Motor neuron (in vitro differentiated cells): ENCODE measurements around the gene NANP. TPM values are rescaled to one million over a fixed set of nuclear protein-coding genes. Genes with fewer than 3 reads are reported as not detected.
"Not testable (repeated sequence)": the region's sequence is repeated elsewhere in the genome, so short reads cannot be mapped to it uniquely, and the experiment has no call there.

Experiments used
- ATAC-seq, 8 experiments: fragments of 200-7000 bp; cut with Tn5 transposase; replicated peaks in 6 of 8; 2 replicates each; pipeline ENCODE4 v1.8.0; 2021; ENCODE audit warnings: mild to moderate bottlenecking in 8 of 8, moderate library complexity in 8 of 8
- H3K27ac ChIP-seq, 2 donors: fragments of 250-450 bp; sonication (Bioruptor Pico); 2 replicates each; pipeline ENCODE4 v1.9.0; 2021; ENCODE audit warnings: antibody characterized with exemption in 2 of 2, mild to moderate bottlenecking in 2 of 2, moderate library complexity in 1 of 2
- H3K4me1 ChIP-seq, 2 donors: fragments of 250-450 bp; sonication (Bioruptor Pico); replicated peaks in 1 of 2; 2 replicates each; pipeline ENCODE4 v1.6.1; 2021; ENCODE audit warnings: antibody characterized with exemption in 2 of 2, mild to moderate bottlenecking in 2 of 2, moderate library complexity in 1 of 2
- H3K4me3 ChIP-seq, 5 donors: fragments of 250-450 bp; sonication (Bioruptor Pico); 2 replicates each; pipeline ENCODE4 v1.9.0; 2021; ENCODE audit warnings: antibody characterized with exemption in 5 of 5, mild to moderate bottlenecking in 5 of 5, moderate library complexity in 4 of 5
- WGBS, 10 experiments: fragments of 450-650 bp; shearing (Covaris generic); methylation state at CpG; one replicate each; pipeline ENCODE4 v1.0.0; 2022; 5-methylcytosine and 5-hydroxymethylcytosine counted together
- in situ Hi-C, 9 experiments: fragments of 400-800 bp; cut with MboI; loops; one replicate each; pipeline ENCODE4 v1.15.0; 2021; ENCODE audit warnings: low sequenced_read_pairs in 9 of 9, low pct_unique_long_range_greater_than_20kb in 2 of 9; ENCODE audit not compliant: unreplicated experiment in 9 of 9
- total RNA-seq, 8 experiments: library from RNA; unstranded; fragments of 300-600 nt; gene quantifications; 2 replicates each; pipeline versions ENCODE4 v1.2.3 to v1.2.4, GENCODE V29; 2022

Gene NANP
- total RNA-seq, 8 experiments from 2014 or later, result 4.3 to 12.3 (median 5.7) TPM

GRCh38 chr20:25602191-25602913 lies 21.5 kb downstream of the NANP start:
- 60 to 100% (median 80%) methylated on average over 1 of the region's 39 CpGs; no CpG with 5 or more reads in 4 of the 10 experiments for WGBS, 10 experiments

DNA sequence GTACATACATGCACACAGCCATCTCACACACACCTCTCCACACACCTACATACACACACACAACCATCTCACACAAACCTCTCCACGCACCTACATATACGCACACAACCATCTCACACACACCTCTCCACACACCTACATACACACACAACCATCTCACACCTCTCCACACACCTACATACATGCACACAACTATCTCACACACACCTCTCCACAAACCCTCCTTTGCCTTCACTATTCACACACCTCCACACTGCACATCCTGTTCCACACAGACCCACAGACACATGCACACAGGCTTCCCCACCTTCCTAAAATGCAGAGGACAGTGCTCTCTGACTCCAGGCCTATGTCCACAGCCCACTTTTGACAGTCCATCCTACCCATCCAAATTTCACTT lies 22.2 kb downstream of the NANP start:
- no peak for ATAC-seq
- Histone ChIP-seq H3K4me1 (no peaks in the 10 kb centered on the region), H3K27ac (no peak overlapping the region), H3K4me3 (no peak overlapping the region)
- in situ Hi-C loops, result no loop called here
- WGBS, 10 experiments, result 57 to 94% (median 92%) methylated on average over 2 of the region's 2 CpGs; no CpG with 5 or more reads in 7 of the 10 experiments

More at GRCh38 chr20:25602191-25602913, 21.5 kb downstream of the NANP start:
- H3K27ac ChIP-seq, H3K4me1 ChIP-seq, H3K4me3 ChIP-seq, ATAC-seq, in situ Hi-C loops: not testable (repeated sequence)

DNA sequence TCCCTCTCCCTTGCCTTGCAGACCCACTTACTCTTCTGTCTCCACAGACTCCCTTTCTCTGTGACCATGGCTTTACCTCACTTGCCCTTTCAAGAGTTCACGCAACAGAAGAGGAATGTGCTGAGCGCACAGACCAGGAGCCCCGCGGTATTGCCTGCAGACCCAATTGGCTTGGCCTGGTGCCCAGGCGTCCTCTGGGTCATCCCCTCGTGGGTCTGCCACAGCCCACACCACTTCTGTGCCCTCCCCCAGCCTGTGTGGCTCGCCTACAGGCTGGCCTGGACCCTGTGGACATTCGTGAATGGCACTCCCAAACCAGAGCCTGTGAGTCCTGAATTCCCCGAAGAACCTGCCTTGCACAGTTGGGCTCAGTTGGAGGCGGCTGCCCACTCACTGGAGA lies 23.2 kb downstream of the NANP start:
- in situ Hi-C loops, result no loop called here
- Histone ChIP-seq H3K4me3 (no peak overlapping the region), H3K27ac (no peak overlapping the region), H3K4me1 (no peaks in the 10 kb centered on the region)
- no peak for ATAC-seq
- WGBS, 10 experiments, result 40 to 100% (median 69%) methylated on average over 1 to 10 of the region's 10 CpGs; no CpG with 5 or more reads in 1 of the 10 experiments

GRCh38 chr20:25592135-25592852 lies 31.5 kb downstream of the NANP start:
- H3K4me3 ChIP-seq, result no peak overlapping the region
- in situ Hi-C loops, result loop anchor here in 1 of 9 experiments (25.0 kb wide), 1 partner anchor 270 kb away; no protein-coding TSS in a partner anchor
- peak in 3 of 8 experiments; percentile 26 to 75 (median 49) for ATAC-seq

GRCh38 chr20:25590778-25591177 lies 33.0 kb downstream of the NANP start:
- H3K27ac ChIP-seq, H3K4me3 ChIP-seq, H3K4me1 ChIP-seq: not testable (repeated sequence)
- peak in 3 of 8 experiments; percentile 36 to 77 (median 51) for ATAC-seq
- 70 to 100% (median 86%) methylated on average over 2 to 3 of the region's 4 CpGs; no CpG with 5 or more reads in 4 of the 10 experiments for WGBS, 10 experiments
- in situ Hi-C loops, result loop anchor here in 1 of 9 experiments (25.0 kb wide), 1 partner anchor 272 kb away; no protein-coding TSS in a partner anchor

More at GRCh38 chr20:25592135-25592852, 31.5 kb downstream of the NANP start:
- Histone ChIP-seq H3K27ac (no peak overlapping the region), H3K4me1 (no peaks in the 10 kb centered on the region)
- 25 to 100% (median 76%) methylated on average over 1 to 7 of the region's 9 CpGs; no CpG with 5 or more reads in 1 of the 10 experiments for WGBS, 10 experiments

GRCh38 chr20:25588491-25588890 lies 35.3 kb downstream of the NANP start:
- WGBS, 10 experiments, result 75 to 100% (median 88%) methylated on average over 1 to 4 of the region's 7 CpGs; no CpG with 5 or more reads in 4 of the 10 experiments
- ATAC-seq, result no peak
- peaks cover 8 to 13% of the 10 kb centered on the region in 2 donors for H3K4me1 ChIP-seq
- no peak overlapping the region for H3K27ac ChIP-seq
- in situ Hi-C loops, result loop anchor here in 1 of 9 experiments (25.0 kb wide), 1 partner anchor 274 kb away; no protein-coding TSS in a partner anchor
- H3K4me3 ChIP-seq, result no peak overlapping the region

GRCh38 chr20:25587536-25587935 lies 36.3 kb downstream of the NANP start:
- WGBS, 10 experiments, result 0 to 100% (median 67%) methylated on average over 1 to 3 of the region's 5 CpGs; no CpG with 5 or more reads in 4 of the 10 experiments
- in situ Hi-C loops, result loop anchor here in 1 of 9 experiments (25.0 kb wide), 1 partner anchor 275 kb away; no protein-coding TSS in a partner anchor
- ATAC-seq, result no peak
- no peak overlapping the region for H3K4me3 ChIP-seq
- peaks cover 13 to 16% of the 10 kb centered on the region in 2 donors for H3K4me1 ChIP-seq
- H3K27ac ChIP-seq, result no peak overlapping the region

DNA sequence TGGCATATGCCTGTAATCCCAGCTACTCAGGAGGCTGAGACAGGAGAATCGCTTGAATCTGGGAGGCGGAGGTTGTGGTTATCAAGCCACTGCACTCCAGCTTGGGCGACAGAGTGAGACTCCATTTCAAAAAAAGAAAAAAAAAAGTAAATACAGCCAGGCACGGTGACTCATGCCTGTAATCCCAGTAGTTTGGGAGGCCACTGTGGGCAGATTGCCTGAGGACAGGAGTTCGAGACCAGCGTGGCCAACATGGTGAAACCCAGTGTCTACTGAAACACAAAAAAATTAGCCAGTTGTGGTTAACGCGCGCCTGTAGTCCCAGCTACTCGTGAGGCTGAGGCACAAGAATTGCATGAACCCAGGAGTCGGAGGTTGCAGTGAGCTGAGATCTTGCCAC lies 36.9 kb downstream of the NANP start:
- 30 to 100% (median 91%) methylated on average over 1 to 11 of the region's 11 CpGs for whole genome bisulfite sequencing, 10 experiments
- ATAC-seq, result no peak
- H3K4me1 ChIP-seq, result peaks cover 13 to 20% of the 10 kb centered on the region in 2 donors
- in situ Hi-C loops, result loop anchor here in 1 of 9 experiments (25.0 kb wide), 1 partner anchor 275 kb away; no protein-coding TSS in a partner anchor
- no peak overlapping the region for H3K4me3 ChIP-seq
- no peak overlapping the region for H3K27ac ChIP-seq

- peak within 1 kb of the TSS; percentile 90 to 91 for H3K27ac ChIP-seq
- peak; percentile 86 to 92 (median 90) for ATAC-seq
- H3K4me1 ChIP-seq, result peaks cover 13 to 20% of the 10 kb centered on the region in 2 donors
- H3K4me3 ChIP-seq, result peak within 1 kb of the TSS; percentile 56 to 94 (median 80)
- WGBS, 10 experiments, result 0 to 3% methylated on average over 3 to 8 of the region's 108 CpGs; no CpG with 5 or more reads in 8 of the 10 experiments
- in situ Hi-C loops, result loop anchor here in 1 of 9 experiments (25.0 kb wide), 1 partner anchor 277 kb away; no protein-coding TSS in a partner anchor
These were observed 38.7 kb downstream of the NANP start, which contains the start of gene NINL for GRCh38 chr20:25584905-25585704. Gene NINL (minus strand): TSS chr20:25585531. CDS start chr20:25526587, 58,944 bp downstream.

DNA sequence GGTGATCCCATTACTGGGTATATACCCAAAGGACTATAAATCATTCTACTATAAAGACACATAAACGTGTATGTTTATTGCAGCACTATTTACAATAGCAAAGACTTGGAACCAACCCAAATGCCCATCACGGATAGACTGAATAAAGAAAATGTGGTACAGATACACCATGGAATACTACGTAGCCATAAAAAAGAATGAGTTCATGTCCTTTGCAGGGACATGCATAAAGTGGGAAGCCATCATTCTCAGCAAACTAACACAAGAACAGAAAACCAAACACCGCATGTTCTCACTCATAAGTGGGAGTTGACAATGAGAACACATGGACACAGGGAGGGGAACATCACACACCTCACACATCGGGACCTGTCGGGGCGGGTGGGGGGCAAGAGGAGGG lies 40.2 kb downstream of the NANP start:
- ATAC-seq, H3K27ac ChIP-seq: not testable (repeated sequence)
- peak overlapping the region in 2 of 5 donors; percentile 71 to 94 for H3K4me3 ChIP-seq
- WGBS, 10 experiments, result 40 to 100% (median 76%) methylated on average over 1 to 4 of the region's 7 CpGs; no CpG with 5 or more reads in 1 of the 10 experiments
- peaks cover 27 to 34% of the 10 kb centered on the region in 2 donors for H3K4me1 ChIP-seq
- in situ Hi-C loops, result loop anchor here in 1 of 9 experiments (25.0 kb wide), 1 partner anchor 279 kb away; no protein-coding TSS in a partner anchor

- in situ Hi-C loops, result loop anchor here in 1 of 9 experiments (25.0 kb wide), 1 partner anchor 282 kb away; no protein-coding TSS in a partner anchor
- ATAC-seq, result no peak
- H3K27ac ChIP-seq, result no peak overlapping the region
These were observed 43.1 kb downstream of the NANP start for GRCh38 chr20:25580711-25581110.

More at GRCh38 chr20:25580711-25581110, 43.1 kb downstream of the NANP start:
- Histone ChIP-seq H3K4me3 (no peak overlapping the region), H3K4me1 (peaks cover 25 to 34% of the 10 kb centered on the region in 2 donors)
- whole genome bisulfite sequencing, 10 experiments, result 72 to 100% (median 100%) methylated on average over 1 to 4 of the region's 4 CpGs; no CpG with 5 or more reads in 3 of the 10 experiments
